GM06990 (cell line): ENCODE results near the gene RHOD.

Experiments used
- DNase-seq: peaks from one replicate; pipeline ENCODE4 v3.0.0-alpha.2; 2011; ENCODE audit not compliant: insufficient read length; ENCODE audit errors: extremely low read depth
- H3K27me3 ChIP-seq: replicated peaks from 2 replicates; pipeline ENCODE4 v1.6.0; 2011; ENCODE audit warnings: low read length; ENCODE audit not compliant: control insufficient read depth, insufficient read depth
- H3K36me3 ChIP-seq: 2 replicates; pipeline ENCODE4 v1.5.1; 2011; ENCODE audit warnings: low read length; ENCODE audit not compliant: control insufficient read depth, insufficient read depth
- H3K4me3 ChIP-seq: replicated peaks from 2 replicates; pipeline ENCODE4 v1.5.1; 2011; ENCODE audit warnings: low read depth, mild to moderate bottlenecking, control low read depth, low read length
- CTCF ChIP-seq: IDR thresholded peaks from 2 replicates; pipeline ENCODE4 v1.5.1; 2011; ENCODE audit warnings: low read length, control low read depth, mild to moderate bottlenecking, inconsistent platforms; ENCODE audit not compliant: insufficient read depth, poor library complexity, severe bottlenecking

Gene RHOD

GRCh38 chr11:67033661-67034166, 22.9 kb upstream of the RHOD start:
- H3K4me3 ChIP-seq: no peak overlapping the region
- TF ChIP-seq CTCF: no peak
- no peak for DNase-seq
- no peaks in the 10 kb centered on the region for H3K36me3 ChIP-seq
- H3K27me3 ChIP-seq: no peaks in the 10 kb centered on the region; the same call in 1 of the 2 replicates

GRCh38 chr11:67034350-67034749, 22.3 kb upstream of the RHOD start:
- no peaks in the 10 kb centered on the region; the same call in 1 of the 2 replicates for H3K27me3 ChIP-seq
- no peak for DNase-seq
- no peak overlapping the region for H3K4me3 ChIP-seq
- no peaks in the 10 kb centered on the region for H3K36me3 ChIP-seq
- no peak for TF ChIP-seq CTCF

- Histone ChIP-seq H3K27me3 (no peaks in the 10 kb centered on the region; the same call in none of the 2 replicates), H3K4me3 (no peak overlapping the region), H3K36me3 (no peaks in the 10 kb centered on the region)
- DNase-seq: no peak
- no peak for TF ChIP-seq CTCF
Observed at GRCh38 chr11:67040147-67040546, 16.5 kb upstream of the RHOD start.

- no peak for TF ChIP-seq CTCF
- Histone ChIP-seq H3K36me3 (no peaks in the 10 kb centered on the region), H3K4me3 (no peak overlapping the region), H3K27me3 (no peaks in the 10 kb centered on the region; the same call in none of the 2 replicates)
- no peak for DNase-seq
Observed at GRCh38 chr11:67041602-67042001, 15.0 kb upstream of the RHOD start.

GRCh38 chr11:67043572-67044349, 12.9 kb upstream of the RHOD start:
- no peaks in the 10 kb centered on the region for H3K36me3 ChIP-seq
- DNase-seq: no peak
- no peaks in the 10 kb centered on the region; the same call in none of the 2 replicates for H3K27me3 ChIP-seq
- H3K4me3 ChIP-seq: no peak overlapping the region
- no peak for TF ChIP-seq CTCF
